ENCODE results near the gene PDE6G. TPM values are rescaled to one million over a fixed set of nuclear protein-coding genes. Genes with fewer than 3 reads are reported as not detected.

PDE6G gene
- total RNA-seq, 4 donors from 2014 or later, result 0.98 TPM; not detected in 3

DNA sequence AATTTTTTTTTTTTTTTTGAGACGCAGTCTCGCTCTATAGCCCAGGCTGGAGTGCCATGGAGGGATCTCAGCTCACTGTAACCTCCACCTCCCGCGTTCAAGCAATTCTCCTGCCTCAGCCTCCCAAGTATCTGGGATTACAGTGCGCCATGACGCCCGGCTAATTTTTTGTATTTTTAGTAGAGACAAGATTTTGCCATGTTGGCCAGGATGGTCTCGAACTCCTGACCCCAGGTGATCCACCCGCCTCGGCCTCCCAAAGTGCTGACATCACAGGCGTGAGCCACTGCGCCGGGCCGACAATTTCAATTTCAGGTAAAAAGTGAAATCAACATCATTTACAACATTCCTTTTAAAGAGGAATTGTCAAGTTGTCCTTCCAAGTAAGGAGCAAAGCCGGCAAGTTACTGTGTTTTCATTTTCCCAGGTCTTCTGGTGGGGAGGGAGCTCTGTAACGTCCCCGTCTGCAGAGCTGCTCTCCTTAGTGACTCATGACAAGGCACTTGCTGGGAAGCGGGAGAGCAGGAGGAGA lies 20.3 kb downstream of the PDE6G start:
- Histone ChIP-seq H3K4me1 (peaks cover 35 to 45% (median 40%) of the 10 kb centered on the region in 4 donors), H3K9me3 (no peaks in the 10 kb centered on the region), H3K4me3 (peak overlapping the region; percentile 89 to 98 (median 94)), H3K36me3 (peaks cover 0 to 6% (median 0%) of the 10 kb centered on the region in 4 donors), H3K27me3 (no peaks in the 10 kb centered on the region), H3K27ac (replicated peaks in 1 of 4) (peak overlapping the region; percentile 88 to 97 (median 92))
- no peak for DNase-seq (ENCODE audit: extremely low spot score)
- TF ChIP-seq EP300 (IDR thresholded peaks at IDR 0.05), result no peak
- no peak for TF ChIP-seq POLR2A (IDR thresholded peaks at IDR 0.05; ENCODE audit: low read depth)
- TF ChIP-seq, protein P1, sequence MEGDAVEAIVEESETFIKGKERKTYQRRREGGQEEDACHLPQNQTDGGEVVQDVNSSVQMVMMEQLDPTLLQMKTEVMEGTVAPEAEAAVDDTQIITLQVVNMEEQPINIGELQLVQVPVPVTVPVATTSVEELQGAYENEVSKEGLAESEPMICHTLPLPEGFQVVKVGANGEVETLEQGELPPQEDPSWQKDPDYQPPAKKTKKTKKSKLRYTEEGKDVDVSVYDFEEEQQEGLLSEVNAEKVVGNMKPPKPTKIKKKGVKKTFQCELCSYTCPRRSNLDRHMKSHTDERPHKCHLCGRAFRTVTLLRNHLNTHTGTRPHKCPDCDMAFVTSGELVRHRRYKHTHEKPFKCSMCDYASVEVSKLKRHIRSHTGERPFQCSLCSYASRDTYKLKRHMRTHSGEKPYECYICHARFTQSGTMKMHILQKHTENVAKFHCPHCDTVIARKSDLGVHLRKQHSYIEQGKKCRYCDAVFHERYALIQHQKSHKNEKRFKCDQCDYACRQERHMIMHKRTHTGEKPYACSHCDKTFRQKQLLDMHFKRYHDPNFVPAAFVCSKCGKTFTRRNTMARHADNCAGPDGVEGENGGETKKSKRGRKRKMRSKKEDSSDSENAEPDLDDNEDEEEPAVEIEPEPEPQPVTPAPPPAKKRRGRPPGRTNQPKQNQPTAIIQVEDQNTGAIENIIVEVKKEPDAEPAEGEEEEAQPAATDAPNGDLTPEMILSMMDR (IDR thresholded peaks at IDR 0.05), result no peak
- no peak for TF ChIP-seq POLR2AphosphoS5 (IDR thresholded peaks at IDR 0.05)
- WGBS, result 39% methylated on average over 17 of the region's 18 CpGs
- intact Hi-C loops (cut with DNase I), result loop anchor here (2.0 kb wide), 1 partner anchor 31 kb away; the partner anchor contains the start of genes CCDC137 and OXLD1

DNA sequence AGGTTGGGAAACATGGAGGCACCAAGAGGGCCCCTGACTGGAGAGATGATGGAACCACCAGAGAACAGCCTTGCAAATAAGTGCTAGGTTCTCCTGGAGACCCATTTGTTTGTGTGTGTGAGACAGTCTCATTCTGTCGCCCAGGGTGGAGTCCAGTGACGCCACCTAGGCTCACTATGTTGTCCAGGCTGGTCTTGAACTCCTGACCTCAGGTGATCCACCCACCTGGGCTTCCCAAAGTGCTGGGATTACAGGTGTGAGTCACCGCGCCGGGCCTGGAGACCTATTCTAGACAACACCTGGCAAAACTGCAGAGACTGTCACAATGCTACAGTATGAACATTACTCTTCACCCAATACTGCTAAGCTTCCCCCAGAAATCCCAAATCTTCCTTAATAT lies 20.9 kb downstream of the PDE6G start:
- DNase-seq (ENCODE audit: extremely low spot score), result no peak
- H3K36me3 ChIP-seq, result peaks cover 0 to 6% (median under 1%) of the 10 kb centered on the region in 4 donors
- peaks cover 35 to 45% (median 40%) of the 10 kb centered on the region in 4 donors for H3K4me1 ChIP-seq
- TF ChIP-seq, protein P1 (IDR thresholded peaks at IDR 0.05), result no peak
- no peak for TF ChIP-seq EP300 (IDR thresholded peaks at IDR 0.05)
- no peak for TF ChIP-seq POLR2A (IDR thresholded peaks at IDR 0.05; ENCODE audit: low read depth)
- TF ChIP-seq POLR2AphosphoS5 (IDR thresholded peaks at IDR 0.05), result no peak
- intact Hi-C loops (cut with DNase I), result no loop called here
- H3K9me3 ChIP-seq, result no peaks in the 10 kb centered on the region
- WGBS, result 84% methylated on average over 5 of the region's 5 CpGs
- H3K27ac ChIP-seq (replicated peaks in 1 of 4), result peak overlapping the region in 1 of 4 donors; percentile 95
- H3K4me3 ChIP-seq, result peak overlapping the region; percentile 89 to 98 (median 94)
- H3K27me3 ChIP-seq, result no peaks in the 10 kb centered on the region

DNA sequence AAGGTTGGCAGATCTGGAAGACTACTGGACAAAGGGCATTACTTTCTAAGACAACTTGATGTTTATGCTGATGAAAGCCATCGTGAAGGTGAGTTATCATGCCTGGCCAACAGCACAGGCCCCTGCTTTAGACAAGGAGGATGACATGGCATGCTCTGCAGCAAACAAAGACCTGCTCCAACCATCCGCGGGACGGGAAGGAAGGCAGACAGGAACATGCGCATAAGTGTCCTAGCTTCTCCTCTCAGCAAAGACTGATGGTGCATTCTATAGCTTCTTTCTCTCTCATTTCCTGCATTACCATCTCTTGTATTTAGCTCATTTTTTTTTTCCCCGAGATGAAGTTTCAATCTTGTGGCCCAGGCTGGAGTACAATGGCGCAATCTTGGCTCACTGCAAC lies 24.9 kb downstream of the PDE6G start:
- WGBS, result 91% methylated on average over 6 of the region's 7 CpGs
- intact Hi-C loops (cut with DNase I), result no loop called here
- Histone ChIP-seq H3K4me3 (no peak overlapping the region), H3K27me3 (no peaks in the 10 kb centered on the region), H3K9me3 (no peaks in the 10 kb centered on the region), H3K4me1 (peaks cover 30 to 37% (median 32%) of the 10 kb centered on the region in 4 donors), H3K27ac (replicated peaks in 1 of 4) (no peak overlapping the region), H3K36me3 (peaks cover 30 to 40% (median 35%) of the 10 kb centered on the region in 4 donors)
- TF ChIP-seq, protein P1 (IDR thresholded peaks at IDR 0.05), result no peak
- TF ChIP-seq EP300 (IDR thresholded peaks at IDR 0.05), result no peak
- no peak for TF ChIP-seq POLR2AphosphoS5 (IDR thresholded peaks at IDR 0.05)
- TF ChIP-seq POLR2A (IDR thresholded peaks at IDR 0.05; ENCODE audit: low read depth), result no peak
- DNase-seq (ENCODE audit: extremely low spot score), result no peak

DNA sequence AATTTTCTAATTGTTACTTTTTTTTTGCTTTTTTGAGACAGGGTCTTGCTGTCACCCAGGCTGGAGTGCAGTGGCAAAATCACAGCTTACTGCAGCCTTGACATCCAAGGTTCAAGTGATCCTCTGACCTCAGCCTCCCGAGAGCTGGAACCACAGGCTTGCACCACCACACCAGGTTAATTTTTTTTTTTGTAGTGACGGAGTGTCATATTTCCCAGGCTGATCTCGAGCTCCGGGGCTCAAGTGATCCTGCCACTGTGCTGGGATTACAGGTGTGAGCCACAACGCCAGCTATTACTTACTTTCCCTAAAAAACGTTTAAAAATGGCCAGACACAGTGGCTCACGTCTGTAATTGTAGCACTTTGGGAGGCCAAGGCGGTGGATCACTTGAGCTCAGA lies 26.1 kb downstream of the PDE6G start:
- Histone ChIP-seq H3K27ac (replicated peaks in 1 of 4) (no peak overlapping the region), H3K9me3 (no peaks in the 10 kb centered on the region), H3K4me1 (peaks cover 21 to 26% (median 21%) of the 10 kb centered on the region in 4 donors), H3K4me3 (no peak overlapping the region), H3K27me3 (no peaks in the 10 kb centered on the region), H3K36me3 (peaks cover 42 to 52% (median 47%) of the 10 kb centered on the region in 4 donors)
- DNase-seq (ENCODE audit: extremely low spot score), result no peak
- TF ChIP-seq POLR2A (IDR thresholded peaks at IDR 0.05; ENCODE audit: low read depth) (no peak), EP300 (IDR thresholded peaks at IDR 0.05) (no peak), POLR2AphosphoS5 (IDR thresholded peaks at IDR 0.05) (no peak)
- TF ChIP-seq, protein P1 (IDR thresholded peaks at IDR 0.05), result no peak
- intact Hi-C loops (cut with DNase I), result no loop called here
- WGBS, result 87% methylated on average over 8 of the region's 8 CpGs
